ENCODE measurements around the gene TTC8. TPM values are rescaled to one million over a fixed set of nuclear protein-coding genes. Genes with fewer than 3 reads are reported as not detected.
"Not testable (repeated sequence)": the region's sequence is repeated elsewhere in the genome, so short reads cannot be mapped to it uniquely, and the experiment has no call there.

The TTC8 gene
- total RNA-seq = 7.0 TPM
- long read RNA-seq, full-length matches to known transcripts = 2 of 2 reads
- long read RNA-seq, partial matches to known transcripts = 0 of 2 reads
- long read RNA-seq, other reads (novel, unspliced or antisense) = 0 of 2 reads

DNA sequence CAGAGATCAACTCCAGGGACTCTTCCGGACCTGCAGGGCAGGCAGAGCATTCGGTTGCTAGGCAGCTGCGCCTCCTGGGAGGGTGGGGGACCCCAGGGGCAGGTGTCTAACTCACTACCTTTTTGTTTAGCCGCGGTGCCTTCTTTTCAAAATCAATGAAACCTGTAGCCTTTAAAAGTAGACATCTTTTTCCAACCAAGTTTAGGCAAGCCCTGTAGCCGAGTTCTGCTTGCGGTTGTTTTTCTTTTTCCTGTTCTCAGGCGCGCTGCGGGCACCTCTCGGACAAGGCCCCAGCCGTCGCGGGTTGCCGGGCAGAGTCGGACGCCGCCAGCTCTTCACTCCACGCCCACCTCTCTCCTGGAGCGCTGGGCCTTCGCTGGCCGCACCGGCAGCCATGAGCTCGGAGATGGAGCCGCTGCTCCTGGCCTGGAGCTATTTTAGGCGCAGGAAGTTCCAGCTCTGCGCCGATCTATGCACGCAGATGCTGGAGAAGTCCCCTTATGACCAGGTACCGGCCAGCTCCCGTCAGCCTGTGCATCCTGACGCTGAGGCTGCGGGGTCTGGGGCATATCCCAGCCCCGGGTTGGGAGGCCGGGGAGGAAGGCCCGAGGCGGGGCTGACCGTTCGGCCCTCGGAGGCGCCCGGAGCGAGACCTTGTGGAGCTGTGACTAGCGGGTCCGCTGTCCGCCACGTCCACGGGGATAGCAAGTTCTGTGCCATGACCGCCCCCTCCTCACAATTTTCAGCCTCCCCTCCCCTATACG, at the start of gene TTC8:
Gene TTC8, plus strand, starts transcription at position 338 of the 764 bp plus-strand sequence. Its CDS starts 57 bp downstream, at position 395.
- intact Hi-C loops (cut with DNase I) = no loop called here
- DNase-seq (ENCODE audit: missing footprints) (peak; percentile 94), ATAC-seq (peak; percentile 100)

DNA sequence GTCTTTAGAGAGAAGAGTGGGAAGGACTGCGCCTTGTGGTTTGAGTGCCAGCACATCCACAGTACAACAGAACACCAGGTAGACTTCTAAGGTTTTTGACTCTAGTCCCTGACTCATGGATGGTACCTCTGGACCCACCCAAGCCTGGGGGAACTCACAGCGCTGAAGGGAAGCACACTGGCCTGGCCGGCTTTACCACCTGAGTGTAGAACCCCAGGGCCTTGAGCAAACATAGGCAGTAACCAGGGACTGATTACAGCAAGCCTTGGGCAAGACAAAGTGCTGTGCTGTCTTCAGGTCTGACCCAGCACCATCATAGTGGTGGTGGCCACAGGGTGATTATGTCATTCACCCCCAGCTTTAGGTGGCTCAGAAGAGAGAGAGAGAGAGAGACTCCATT, 48.9 kb upstream of the TTC8 start:
- no peak for DNase-seq (ENCODE audit: missing footprints)
- ATAC-seq = no peak
- intact Hi-C loops (cut with DNase I) = no loop called here

GRCh38 chr14:88785911-88786310, 38.5 kb upstream of the TTC8 start:
- no peak for DNase-seq (ENCODE audit: missing footprints)
- intact Hi-C loops (cut with DNase I) = no loop called here
- ATAC-seq = no peak

- ATAC-seq = no peak
- intact Hi-C loops (cut with DNase I) = no loop called here
Measured at GRCh38 chr14:88786715-88787114, 37.7 kb upstream of the TTC8 start.

GRCh38 chr14:88789573-88789972, 34.9 kb upstream of the TTC8 start:
- ATAC-seq; intact Hi-C loops (cut with DNase I); DNase-seq (ENCODE audit: missing footprints): not testable (repeated sequence)

More at GRCh38 chr14:88786715-88787114, 37.7 kb upstream of the TTC8 start:
- DNase-seq (ENCODE audit: missing footprints) = no peak

DNA sequence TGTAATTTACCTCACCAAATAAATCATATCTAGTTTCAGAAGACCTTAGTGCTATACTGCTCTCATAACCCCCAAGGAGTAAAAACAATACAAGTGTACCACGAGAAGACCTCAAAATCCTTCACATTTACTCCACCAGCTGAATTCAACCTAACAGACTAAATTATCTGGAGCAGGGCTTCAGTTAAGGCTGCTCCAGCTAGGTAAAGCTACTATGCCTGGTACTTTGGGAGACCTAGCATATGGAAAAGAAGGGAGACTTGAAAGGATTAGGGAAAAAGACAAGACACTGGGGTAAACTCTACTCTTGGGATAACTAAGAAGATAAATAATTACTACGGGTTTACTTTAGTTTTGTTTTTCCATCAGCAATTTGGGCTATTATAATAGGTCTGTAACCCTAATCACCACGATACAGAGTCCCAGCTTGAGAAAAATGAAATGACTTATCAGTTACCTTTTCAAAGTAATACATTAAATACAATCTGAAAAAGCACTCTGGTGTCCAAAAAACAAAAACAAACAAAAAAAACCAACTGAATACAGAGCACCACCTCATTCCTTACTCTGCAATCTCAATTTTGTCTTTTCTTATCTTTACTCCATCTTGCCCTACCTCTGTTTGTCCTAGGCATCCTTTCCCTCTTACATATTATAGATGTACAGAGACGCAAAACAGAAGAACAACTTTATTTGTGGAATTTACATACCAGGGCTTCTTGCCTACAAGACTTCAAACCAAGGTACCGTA, 33.8 kb upstream of the TTC8 start:
- intact Hi-C loops (cut with DNase I) = no loop called here
- DNase-seq (ENCODE audit: missing footprints) = no peak
- no peak for ATAC-seq

GRCh38 chr14:88791252-88791621, 33.2 kb upstream of the TTC8 start:
- DNase-seq (ENCODE audit: missing footprints) (no peak), ATAC-seq (no peak)
- intact Hi-C loops (cut with DNase I) = no loop called here

- intact Hi-C loops (cut with DNase I) = no loop called here
Measured at GRCh38 chr14:88791629-88792472, 32.6 kb upstream of the TTC8 start.

GRCh38 chr14:88792473-88793258, 31.8 kb upstream of the TTC8 start, which contains the start of gene EML5:
Gene EML5 (minus strand): TSS chr14:88792953. CDS start chr14:88792503, 450 bp downstream.
- DNase-seq (ENCODE audit: missing footprints) = peak; percentile 92
- peak; percentile 97 for ATAC-seq
- intact Hi-C loops (cut with DNase I) = no loop called here

More at GRCh38 chr14:88791629-88792472, 32.6 kb upstream of the TTC8 start:
- ATAC-seq (no peak), DNase-seq (ENCODE audit: missing footprints) (peak; percentile 66)

DNA sequence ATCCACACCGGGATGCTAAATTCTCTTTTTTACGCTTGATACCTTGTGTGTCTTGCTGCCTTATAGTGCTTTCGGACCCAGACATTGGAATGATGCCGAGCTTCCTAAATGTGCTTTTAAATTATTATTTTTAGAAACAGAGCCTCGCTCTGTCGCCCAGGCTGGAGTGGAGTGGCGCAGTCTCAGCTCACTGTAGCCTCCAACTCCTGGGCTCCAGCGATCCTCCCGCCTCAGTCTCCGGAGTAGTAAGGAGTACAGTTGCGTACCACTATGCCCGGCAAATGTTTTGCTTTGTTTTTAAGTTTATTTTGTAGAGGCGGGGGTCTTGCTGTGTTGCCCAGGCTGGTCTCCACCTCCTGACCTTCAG, 31.2 kb upstream of the TTC8 start:
- intact Hi-C loops (cut with DNase I) = no loop called here
- ATAC-seq = no peak
- peak; percentile 41 for DNase-seq (ENCODE audit: missing footprints)

GRCh38 chr14:88798156-88798555, 26.3 kb upstream of the TTC8 start:
- intact Hi-C loops (cut with DNase I) = no loop called here
- ATAC-seq (no peak), DNase-seq (ENCODE audit: missing footprints) (no peak)

GRCh38 chr14:88799522-88799921, 24.9 kb upstream of the TTC8 start:
- intact Hi-C loops (cut with DNase I) = no loop called here
- no peak for DNase-seq (ENCODE audit: missing footprints)
- no peak for ATAC-seq

DNA sequence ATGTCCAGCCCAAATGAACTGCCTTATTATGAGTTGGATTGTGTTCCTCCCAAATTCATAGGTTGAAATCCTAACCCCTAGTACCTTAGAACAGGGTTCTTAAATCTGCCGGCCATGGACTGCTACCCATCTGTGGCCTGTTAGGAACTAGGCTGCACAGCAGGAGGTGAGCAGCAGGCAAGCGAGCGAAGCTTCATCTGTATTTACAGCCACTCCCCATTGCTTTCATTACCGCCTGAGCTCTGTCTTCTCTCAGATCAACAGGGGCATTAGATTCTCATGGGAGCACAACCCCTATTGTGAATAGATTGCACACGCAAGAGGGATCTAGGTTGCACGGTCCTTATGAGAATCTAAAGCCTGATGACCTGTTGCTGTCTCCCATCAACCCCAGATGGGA, 21.9 kb upstream of the TTC8 start:
- DNase-seq (ENCODE audit: missing footprints) (no peak), ATAC-seq (no peak)
- intact Hi-C loops (cut with DNase I) = no loop called here

DNA sequence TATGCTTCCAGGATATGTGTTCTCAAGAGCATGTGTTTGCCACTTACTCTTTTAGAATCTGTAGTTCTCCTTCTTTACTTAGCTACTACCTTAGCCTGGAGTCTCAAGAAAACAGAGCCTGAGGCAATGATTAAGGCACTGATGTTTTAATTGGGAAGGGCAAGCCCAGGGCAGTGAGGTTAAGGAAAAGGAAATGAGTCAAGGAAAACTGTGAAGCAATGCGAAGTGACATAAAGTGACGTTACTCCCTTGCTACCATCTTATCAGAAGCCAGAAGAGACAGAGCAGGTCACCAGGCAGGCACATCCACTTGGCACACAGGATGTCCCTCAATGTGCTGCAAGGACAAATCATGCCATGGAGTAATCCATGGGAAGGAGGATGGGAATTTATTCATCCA, 20.4 kb upstream of the TTC8 start:
- no peak for ATAC-seq
- intact Hi-C loops (cut with DNase I) = no loop called here
- DNase-seq (ENCODE audit: missing footprints) = no peak

- DNase-seq (ENCODE audit: missing footprints) = no peak
- intact Hi-C loops (cut with DNase I) = no loop called here
- ATAC-seq = no peak
Measured at GRCh38 chr14:88804477-88804876, 20.0 kb upstream of the TTC8 start.

- ATAC-seq (no peak), DNase-seq (ENCODE audit: missing footprints) (no peak)
- intact Hi-C loops (cut with DNase I) = no loop called here
Measured at GRCh38 chr14:88808359-88808758, 16.1 kb upstream of the TTC8 start.

DNA sequence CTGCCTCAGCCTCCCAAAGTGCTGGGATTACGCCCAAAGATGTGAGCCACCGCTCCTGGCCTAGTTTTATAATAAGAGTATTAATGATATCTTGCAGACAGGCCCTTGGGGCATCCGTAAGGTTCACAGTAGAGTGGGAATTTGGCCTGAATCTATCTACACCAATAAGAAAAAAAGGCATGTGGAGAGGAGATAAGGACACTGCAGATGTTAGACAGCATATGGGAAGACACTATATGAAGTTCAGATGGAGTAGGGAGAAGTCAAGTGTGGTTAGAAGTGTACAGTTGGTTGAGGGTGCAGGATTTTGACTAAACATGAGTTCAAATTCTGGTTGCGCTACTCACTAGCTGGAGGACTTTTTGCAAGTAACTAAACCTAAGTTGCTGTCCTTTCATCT, 8.5 kb upstream of the TTC8 start:
- ATAC-seq (no peak), DNase-seq (ENCODE audit: missing footprints) (no peak)
- intact Hi-C loops (cut with DNase I) = no loop called here

DNA sequence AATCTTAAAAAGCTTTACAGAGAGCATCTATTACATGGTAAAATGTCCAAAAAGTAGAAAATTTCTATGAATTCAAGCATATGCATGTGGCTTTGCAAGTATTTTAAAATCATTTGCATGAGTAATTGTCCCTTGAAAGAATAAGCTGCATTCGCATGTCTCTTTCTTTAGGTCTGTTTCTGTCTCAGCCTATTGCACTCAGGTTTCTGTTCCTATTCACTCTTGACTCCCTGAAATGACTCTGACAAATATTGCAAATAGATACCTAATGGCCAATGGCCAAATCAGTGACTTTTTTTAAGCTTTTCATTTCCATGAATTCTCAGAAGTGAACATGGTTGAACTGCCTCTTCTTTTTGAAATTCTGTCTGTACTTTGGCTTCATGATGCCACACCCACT, 6.4 kb upstream of the TTC8 start:
- intact Hi-C loops (cut with DNase I) = no loop called here
- no peak for DNase-seq (ENCODE audit: missing footprints)
- ATAC-seq = no peak

Measured in Right ventricle myocardium inferior (tissue), 1 donor.